GM12892 (cell line): Measurements from ENCODE around the gene ZSCAN21.

ENCODE experiments used
- DNase-seq: peaks from one replicate; pipeline ENCODE4 v3.0.0; 2011; ENCODE audit not compliant: insufficient read length
- FAIRE-seq: peaks from 2 replicates; lab custom pipeline; 2011; peaks lifted over from hg19 to GRCh38; lab: Jason Lieb, UNC
- POLR2A ChIP-seq: IDR thresholded peaks from 2 replicates; pipeline ENCODE4 v1.6.1; 2011; ENCODE audit warnings: low read depth, low read length, control low read depth
- POLR2AphosphoS5 ChIP-seq: IDR thresholded peaks from 2 replicates; pipeline ENCODE4 v1.6.1; 2011; ENCODE audit warnings: low read depth, low read length, control low read depth
- TAF1 ChIP-seq: IDR thresholded peaks from 2 replicates; pipeline ENCODE4 v1.6.1; 2011; ENCODE audit warnings: low read depth, mild to moderate bottlenecking, control low read depth, low read length, borderline replicate concordance

The ZSCAN21 gene

DNA sequence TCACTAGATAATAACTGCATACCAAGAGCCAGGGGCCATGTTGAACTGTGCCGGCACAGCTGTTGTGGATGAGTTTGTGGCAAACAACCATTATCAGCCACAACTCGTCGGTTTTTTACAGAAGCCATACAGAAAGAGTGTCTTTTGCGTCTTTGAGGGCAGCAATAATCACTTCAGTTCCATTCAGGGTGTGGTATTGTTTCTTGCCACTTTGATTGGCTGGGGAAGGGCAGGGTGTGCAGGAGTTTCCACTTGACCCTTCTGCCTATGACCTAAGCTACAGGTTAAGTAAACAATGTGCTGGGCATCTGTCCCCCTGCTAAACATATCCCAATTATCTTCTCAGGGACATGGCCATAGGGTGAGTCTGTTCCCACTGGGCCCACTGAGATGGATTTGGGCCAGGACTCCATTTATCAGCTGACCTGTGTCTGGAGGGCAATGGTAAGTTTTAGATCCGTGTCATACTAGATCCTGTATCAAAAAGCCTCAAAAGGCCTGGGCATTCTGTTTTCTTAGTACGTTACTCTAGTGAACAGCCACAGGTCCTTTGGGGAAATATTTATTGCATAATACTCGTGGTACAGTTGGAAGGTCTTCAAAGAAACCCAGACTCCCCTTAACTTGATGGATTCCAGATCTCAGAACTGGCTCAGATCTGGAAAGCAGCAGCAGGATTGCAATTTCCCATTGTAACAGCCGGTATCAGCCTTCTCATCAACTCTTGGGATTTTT is 16.0 kb downstream of the ZSCAN21 start:
- no peak for TF ChIP-seq POLR2A
- TF ChIP-seq TAF1: no peak
- no peak for TF ChIP-seq POLR2AphosphoS5
- FAIRE-seq: no peak
- DNase-seq: no peak

DNA sequence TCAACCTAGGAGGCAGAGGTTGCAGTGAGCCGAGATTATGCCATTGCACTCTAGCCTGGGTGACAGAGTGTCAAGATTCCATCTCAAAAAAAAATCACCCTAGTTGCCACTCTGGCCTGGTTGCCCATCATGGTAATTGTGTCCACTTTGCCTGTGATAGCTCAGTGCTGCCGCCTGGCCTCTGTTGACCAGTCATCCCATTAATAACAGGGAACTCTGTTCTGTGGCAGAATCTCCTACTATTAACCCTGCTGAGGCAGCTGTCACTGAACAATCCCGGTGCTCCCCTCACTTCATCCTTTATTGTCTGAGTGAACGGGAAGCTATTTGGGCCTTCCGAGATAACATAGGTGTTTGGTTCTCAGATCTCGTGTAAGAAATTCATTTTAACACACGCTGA is 17.4 kb downstream of the ZSCAN21 start:
- no peak for FAIRE-seq
- no peak for DNase-seq
- TF ChIP-seq POLR2A: no peak

DNA sequence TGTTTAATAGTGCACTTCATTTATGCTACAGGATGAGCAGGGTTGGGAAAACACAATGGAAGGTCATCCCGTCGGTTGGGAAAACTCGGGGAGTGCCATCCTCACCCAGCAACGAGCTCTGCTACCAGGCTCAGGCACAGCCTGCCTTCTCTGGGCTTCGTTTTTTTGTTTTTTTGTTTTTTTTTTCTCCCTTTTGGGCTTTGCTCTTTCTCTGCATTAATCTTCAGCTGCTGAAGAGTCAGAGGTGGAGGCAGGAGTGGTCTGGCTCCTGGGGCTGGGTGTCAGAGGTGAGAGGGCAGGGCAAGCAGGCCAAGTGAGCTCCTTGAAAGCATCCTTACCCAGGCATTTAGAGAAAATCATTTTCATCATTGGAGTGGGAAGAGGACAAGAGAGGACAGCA is 20.4 kb downstream of the ZSCAN21 start:
- FAIRE-seq (no peak), DNase-seq (no peak)
- TF ChIP-seq POLR2AphosphoS5 (no peak), POLR2A (no peak), TAF1 (no peak)

DNA sequence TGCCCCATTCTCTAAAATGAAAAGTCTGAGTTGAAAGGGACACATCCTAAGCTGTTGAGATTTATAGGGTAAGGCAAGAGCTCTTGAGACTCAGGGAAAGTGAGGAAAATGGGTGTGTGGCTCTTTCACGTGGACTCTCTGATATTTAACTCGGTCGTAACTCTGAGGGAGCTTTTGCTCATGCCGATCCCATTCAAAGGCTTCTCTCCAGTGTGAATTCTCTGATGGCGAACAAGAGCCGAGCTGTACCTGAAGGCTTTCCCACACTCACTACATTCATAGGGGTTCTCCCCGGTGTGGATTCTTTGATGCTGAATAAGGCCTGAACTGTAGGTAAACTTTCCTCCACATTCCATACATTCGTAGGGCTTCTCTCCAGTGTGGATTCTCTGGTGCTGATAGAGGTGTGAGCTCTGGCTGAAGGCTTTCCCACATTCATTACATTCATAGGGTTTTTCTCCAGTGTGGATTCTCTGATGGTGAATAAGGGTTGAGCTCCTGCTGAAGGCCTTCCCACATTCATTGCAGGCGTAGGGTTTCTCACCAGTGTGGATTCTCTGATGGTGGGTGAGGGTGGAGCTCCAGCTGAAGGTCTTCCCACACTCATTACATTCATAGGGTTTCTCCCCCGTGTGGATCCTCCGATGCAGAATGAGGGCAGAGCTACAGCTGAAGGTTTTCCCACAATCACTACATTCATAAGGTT is 21.6 kb downstream of the ZSCAN21 start:
- DNase-seq (no peak), FAIRE-seq (no peak)
- TF ChIP-seq POLR2A: peak; percentile 9
- TF ChIP-seq TAF1: no peak
- TF ChIP-seq POLR2AphosphoS5: peak; percentile 62

DNA sequence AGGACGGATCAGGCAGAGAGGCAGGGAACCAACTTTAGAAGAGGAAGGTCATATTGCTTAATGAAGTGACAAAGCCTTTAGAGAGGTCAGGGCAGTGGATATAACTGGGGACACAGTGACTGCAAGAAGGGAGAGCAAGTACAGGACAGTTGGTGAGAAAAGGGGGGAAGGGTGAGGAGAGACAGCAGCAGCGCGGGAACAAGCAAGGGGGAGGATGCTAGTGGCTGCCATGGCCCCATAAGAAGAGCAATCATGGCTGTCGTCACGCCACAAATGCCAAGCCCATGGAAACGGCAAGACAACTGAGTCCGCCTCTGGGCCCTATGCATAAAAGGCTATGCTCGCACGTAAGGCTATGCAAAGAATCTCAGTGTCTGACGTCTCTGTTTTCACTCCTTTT is 22.9 kb downstream of the ZSCAN21 start:
- no peak for TF ChIP-seq TAF1
- no peak for TF ChIP-seq POLR2AphosphoS5
- TF ChIP-seq POLR2A: no peak
- DNase-seq (no peak), FAIRE-seq (no peak)

DNA sequence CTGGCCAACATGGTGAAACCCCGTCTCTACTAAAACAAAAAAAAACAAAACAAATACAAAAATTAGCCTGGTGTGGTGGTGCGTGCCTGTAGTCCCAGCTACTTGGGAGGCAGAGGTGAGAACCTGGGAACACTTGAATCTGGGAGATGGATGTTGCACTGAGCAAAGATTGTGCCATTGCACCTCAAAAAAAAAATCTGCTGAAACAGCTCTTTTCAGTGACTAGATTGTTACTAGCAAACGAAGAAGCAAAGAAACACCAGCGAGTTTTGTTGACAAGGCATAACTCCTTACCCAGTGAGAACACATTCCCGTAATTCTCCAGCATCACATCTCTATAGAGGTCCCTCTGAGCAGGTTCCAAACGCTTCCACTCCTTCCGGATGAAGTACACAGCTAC is 25.3 kb downstream of the ZSCAN21 start:
- no peak for TF ChIP-seq POLR2AphosphoS5
- no peak for FAIRE-seq
- DNase-seq: no peak

DNA sequence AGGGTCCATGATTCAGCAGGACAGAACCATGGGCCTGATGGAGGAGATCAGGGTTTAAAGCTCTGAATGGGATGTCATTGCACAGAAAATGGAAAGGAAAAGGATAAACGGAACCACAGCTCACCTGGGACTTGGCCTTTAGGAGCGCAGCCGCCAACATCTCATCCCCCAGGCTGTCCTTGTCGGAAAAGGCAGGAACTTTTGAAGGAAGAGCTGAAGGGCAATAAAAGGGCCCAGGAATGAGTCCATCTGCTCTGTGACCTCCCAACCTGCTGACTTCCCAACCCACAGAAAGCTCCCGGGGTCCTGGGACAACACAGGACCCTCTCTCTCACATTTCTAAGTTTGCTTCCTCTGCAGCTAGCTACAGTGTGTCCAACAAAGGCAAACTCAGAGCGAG is 25.8 kb downstream of the ZSCAN21 start:
- TF ChIP-seq POLR2AphosphoS5: no peak
- no peak for TF ChIP-seq POLR2A
- TF ChIP-seq TAF1: no peak
- DNase-seq (no peak), FAIRE-seq (no peak)

DNA sequence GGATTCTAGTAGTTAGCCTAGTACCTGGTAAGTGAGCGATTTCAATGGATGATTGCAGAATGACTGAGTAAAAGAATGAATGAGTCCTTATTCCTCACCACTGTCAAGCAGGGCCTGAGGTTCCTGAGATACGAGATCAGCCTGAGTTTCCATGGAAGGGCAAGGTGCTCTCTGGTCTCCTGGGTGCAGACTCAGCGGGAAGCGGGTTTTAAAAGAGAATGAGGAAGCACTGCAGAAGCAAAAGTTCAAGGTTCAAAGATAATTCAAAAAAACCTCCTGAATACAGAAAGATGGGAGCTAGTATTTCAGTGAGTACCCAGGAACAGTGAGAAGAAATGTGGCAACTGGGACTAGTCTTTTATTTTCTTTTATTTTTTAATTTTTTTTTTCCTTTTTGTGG is 27.6 kb downstream of the ZSCAN21 start:
- TF ChIP-seq TAF1 (no peak), POLR2AphosphoS5 (no peak), POLR2A (no peak)
- DNase-seq: no peak
- FAIRE-seq: no peak

DNA sequence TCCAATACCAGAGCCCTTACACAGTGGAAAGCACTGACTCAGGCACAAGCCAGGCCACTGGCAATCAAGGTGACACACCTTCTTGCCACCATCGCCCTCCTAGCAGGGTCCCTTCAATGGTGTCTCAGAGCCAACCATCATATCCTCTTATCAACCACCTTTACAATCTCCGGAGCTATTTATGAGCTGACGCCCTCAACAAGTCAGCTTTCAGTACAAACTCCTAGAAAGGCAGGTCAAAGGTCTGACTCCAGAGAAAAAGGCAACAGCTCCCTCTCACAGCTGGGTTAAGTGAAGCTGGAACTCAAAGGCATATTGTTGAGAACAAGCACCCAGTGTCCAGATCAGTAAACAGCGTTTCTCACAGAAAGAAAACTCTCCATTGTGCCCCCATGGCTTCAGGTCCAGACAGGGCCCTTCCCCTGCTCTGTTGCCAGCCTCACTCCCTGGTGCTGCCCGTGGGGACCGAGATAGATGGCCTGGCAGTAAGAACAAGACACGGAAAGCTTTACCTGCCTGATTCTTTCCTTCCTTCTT is 29.5 kb downstream of the ZSCAN21 start:
- FAIRE-seq (no peak), DNase-seq (no peak)
- TF ChIP-seq POLR2A (no peak), POLR2AphosphoS5 (no peak), TAF1 (no peak)

DNA sequence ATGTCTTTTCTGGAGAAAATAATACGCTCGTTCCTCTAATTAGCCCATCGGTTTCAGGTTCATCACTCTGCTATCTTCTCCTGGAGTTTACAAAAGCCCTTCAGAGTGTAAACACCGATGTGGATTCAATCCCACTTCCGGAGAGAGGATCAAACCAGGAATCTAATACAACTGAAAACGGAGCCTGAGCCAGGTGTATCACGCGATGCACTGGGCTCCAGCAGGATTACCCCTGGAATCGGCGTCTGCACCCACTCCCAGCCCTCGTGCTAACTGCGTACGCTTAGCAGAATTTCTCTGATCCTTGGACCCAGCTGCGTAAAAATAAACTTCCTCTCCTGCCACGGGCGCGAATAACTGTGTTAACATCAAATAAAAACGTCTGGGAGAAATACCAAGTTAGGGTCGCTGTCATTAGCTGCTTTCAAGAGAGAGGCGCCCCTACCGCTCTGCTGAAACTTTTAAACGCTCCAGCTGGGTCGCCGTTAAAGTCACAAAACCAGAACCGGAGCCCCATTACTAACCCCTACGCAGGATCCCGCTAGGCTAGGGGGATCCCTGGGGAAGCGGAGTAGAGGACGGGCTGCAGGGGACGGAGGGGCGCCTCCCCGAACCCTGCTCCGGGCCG is 31.4 kb downstream of the ZSCAN21 start:
- TF ChIP-seq POLR2AphosphoS5 (no peak), TAF1 (no peak), POLR2A (no peak)
- DNase-seq: no peak
- no peak for FAIRE-seq

DNA sequence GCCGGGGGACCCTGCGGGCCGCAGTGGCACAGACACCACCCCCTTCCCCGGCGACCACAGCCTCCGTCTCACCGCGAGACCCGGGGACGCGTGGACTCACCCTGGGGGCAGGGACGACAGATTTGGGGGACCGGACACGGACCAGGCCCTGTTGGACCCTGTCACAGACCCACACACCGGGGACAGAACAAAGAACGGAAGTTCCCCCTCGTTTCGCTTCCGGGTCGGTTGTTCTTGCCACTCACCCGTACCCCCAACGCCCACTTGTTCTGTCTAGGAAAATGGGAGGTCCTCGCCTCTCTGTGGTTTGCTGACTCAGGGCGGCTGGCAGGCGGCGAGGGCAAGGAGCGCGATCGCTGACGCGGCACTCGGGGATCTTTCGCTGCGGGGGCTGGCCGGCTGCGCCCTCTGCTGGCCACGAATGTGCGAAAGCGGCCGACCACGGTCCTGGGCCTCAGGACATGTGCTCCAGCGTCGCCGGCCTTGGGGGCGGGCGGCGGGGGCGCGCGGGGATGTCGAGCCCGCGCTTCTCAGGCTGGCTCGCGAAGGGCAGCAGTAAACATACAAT is 32.0 kb downstream of the ZSCAN21 start, which contains the start of gene ZNF3:
Gene ZNF3 (minus strand): TSS at position 189 of the 568 bp plus-strand sequence. CDS start 4,366 bp downstream, outside the sequence.
- TF ChIP-seq POLR2A (peak; percentile 95), TAF1 (peak; percentile 70; the same call in 1 of the 2 replicates), POLR2AphosphoS5 (peak; percentile 94)
- peak; percentile 89 for DNase-seq
- peak; percentile 99 for FAIRE-seq

DNA sequence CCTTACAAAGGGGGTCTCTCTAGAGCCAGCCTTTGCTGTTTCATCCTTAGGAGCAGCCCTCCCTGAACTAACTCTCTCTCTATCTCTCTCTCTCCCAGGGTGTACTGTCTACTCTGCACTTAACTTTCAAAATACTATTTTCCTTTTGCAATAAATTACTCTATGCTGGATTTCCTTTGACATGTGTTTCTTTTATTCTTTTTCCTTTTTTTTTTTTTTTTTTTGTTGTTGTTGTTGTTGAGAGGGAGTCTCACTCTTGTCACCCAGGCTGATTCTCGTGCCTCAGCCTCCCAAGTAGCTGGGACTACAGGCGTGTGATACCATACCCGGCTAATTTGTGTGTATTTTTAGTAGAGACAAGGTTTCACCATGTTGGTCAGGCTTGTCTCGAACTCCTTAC is 33.4 kb downstream of the ZSCAN21 start:
- TF ChIP-seq POLR2AphosphoS5 (no peak), POLR2A (no peak), TAF1 (no peak)
- FAIRE-seq: no peak
- no peak for DNase-seq
